ENCODE data around the gene FAM151B.

The FAM151B gene

DNA sequence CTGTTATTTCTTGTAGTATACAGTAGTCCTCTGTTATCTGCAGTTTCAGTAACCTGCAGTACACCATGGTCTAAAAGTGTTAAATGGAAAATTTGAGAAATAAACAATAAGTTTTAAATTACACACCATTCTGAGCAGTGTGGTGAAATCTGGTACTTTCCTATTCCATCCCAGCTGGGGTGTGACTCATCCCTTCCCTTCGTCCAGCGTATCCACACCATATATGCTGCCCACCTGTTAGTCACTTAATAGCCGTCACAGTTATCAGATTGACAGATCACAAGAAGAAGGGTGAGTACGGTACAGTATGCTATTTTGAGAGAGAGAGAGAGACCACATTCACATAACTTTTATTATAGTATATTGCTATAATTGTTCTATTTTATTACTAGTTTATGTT, 28.9 kb downstream of the FAM151B start:
- H3K27me3 ChIP-seq (ENCODE audit: insufficient read depth, poor library complexity, severe bottlenecking): no peaks in the 10 kb centered on the region
- TF ChIP-seq GABPA (IDR thresholded peaks at IDR 0.05; ENCODE audit: low read depth): no peak
- no peak for TF ChIP-seq POLR2AphosphoS5 (IDR thresholded peaks at IDR 0.05; ENCODE audit: low read depth)
- TF ChIP-seq REST (IDR thresholded peaks at IDR 0.05; ENCODE audit: insufficient replicate concordance, low read depth): no peak
- TF ChIP-seq, protein P1, sequence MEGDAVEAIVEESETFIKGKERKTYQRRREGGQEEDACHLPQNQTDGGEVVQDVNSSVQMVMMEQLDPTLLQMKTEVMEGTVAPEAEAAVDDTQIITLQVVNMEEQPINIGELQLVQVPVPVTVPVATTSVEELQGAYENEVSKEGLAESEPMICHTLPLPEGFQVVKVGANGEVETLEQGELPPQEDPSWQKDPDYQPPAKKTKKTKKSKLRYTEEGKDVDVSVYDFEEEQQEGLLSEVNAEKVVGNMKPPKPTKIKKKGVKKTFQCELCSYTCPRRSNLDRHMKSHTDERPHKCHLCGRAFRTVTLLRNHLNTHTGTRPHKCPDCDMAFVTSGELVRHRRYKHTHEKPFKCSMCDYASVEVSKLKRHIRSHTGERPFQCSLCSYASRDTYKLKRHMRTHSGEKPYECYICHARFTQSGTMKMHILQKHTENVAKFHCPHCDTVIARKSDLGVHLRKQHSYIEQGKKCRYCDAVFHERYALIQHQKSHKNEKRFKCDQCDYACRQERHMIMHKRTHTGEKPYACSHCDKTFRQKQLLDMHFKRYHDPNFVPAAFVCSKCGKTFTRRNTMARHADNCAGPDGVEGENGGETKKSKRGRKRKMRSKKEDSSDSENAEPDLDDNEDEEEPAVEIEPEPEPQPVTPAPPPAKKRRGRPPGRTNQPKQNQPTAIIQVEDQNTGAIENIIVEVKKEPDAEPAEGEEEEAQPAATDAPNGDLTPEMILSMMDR (IDR thresholded peaks at IDR 0.05; ENCODE audit: insufficient read depth, low read length): no peak
- TF ChIP-seq SPI1 (IDR thresholded peaks at IDR 0.05; ENCODE audit: borderline replicate concordance, low read depth): no peak
- no peak overlapping the region for H3K4me3 ChIP-seq (replicated peaks; ENCODE audit: insufficient read depth, low read length)
- no peak for DNase-seq (ENCODE audit: low read depth in 1 of 2, low spot score in 1 of 2)
- H3K27ac ChIP-seq (replicated peaks): no peak overlapping the region

- Histone ChIP-seq H3K27ac (replicated peaks) (no peak overlapping the region), H3K4me3 (replicated peaks; ENCODE audit: insufficient read depth, low read length) (no peak overlapping the region), H3K27me3 (ENCODE audit: insufficient read depth, poor library complexity, severe bottlenecking) (no peaks in the 10 kb centered on the region)
- no peak for TF ChIP-seq REST (IDR thresholded peaks at IDR 0.05; ENCODE audit: insufficient replicate concordance, low read depth)
- TF ChIP-seq POLR2AphosphoS5 (IDR thresholded peaks at IDR 0.05; ENCODE audit: low read depth): no peak
- TF ChIP-seq, protein P1 (IDR thresholded peaks at IDR 0.05; ENCODE audit: insufficient read depth, low read length): no peak
- no peak for DNase-seq (ENCODE audit: low read depth in 1 of 2, low spot score in 1 of 2)
Measured at GRCh38 chr5:80540691-80541090, 52.8 kb downstream of the FAM151B start.

- Histone ChIP-seq H3K27me3 (ENCODE audit: insufficient read depth, poor library complexity, severe bottlenecking) (no peaks in the 10 kb centered on the region), H3K4me3 (replicated peaks; ENCODE audit: insufficient read depth, low read length) (no peak overlapping the region), H3K27ac (replicated peaks) (no peak overlapping the region)
- no peak for DNase-seq (ENCODE audit: low read depth in 1 of 2, low spot score in 1 of 2)
- TF ChIP-seq SPI1 (IDR thresholded peaks at IDR 0.05; ENCODE audit: borderline replicate concordance, low read depth) (no peak), GABPA (IDR thresholded peaks at IDR 0.05; ENCODE audit: low read depth) (no peak), POLR2AphosphoS5 (IDR thresholded peaks at IDR 0.05; ENCODE audit: low read depth) (no peak), REST (IDR thresholded peaks at IDR 0.05; ENCODE audit: insufficient replicate concordance, low read depth) (no peak)
- TF ChIP-seq, protein P1 (IDR thresholded peaks at IDR 0.05; ENCODE audit: insufficient read depth, low read length): no peak
Measured at GRCh38 chr5:80541392-80541791, 53.5 kb downstream of the FAM151B start.
